ENCODE measurements around the gene BMF. TPM values are rescaled to one million over a fixed set of nuclear protein-coding genes. Genes with fewer than 3 reads are reported as not detected.
"Not testable (repeated sequence)": the region's sequence is repeated elsewhere in the genome, so short reads cannot be mapped to it uniquely, and the experiment has no call there.

BMF gene
- total RNA-seq, 1 experiment from 2014 or later: 0.83 TPM

DNA sequence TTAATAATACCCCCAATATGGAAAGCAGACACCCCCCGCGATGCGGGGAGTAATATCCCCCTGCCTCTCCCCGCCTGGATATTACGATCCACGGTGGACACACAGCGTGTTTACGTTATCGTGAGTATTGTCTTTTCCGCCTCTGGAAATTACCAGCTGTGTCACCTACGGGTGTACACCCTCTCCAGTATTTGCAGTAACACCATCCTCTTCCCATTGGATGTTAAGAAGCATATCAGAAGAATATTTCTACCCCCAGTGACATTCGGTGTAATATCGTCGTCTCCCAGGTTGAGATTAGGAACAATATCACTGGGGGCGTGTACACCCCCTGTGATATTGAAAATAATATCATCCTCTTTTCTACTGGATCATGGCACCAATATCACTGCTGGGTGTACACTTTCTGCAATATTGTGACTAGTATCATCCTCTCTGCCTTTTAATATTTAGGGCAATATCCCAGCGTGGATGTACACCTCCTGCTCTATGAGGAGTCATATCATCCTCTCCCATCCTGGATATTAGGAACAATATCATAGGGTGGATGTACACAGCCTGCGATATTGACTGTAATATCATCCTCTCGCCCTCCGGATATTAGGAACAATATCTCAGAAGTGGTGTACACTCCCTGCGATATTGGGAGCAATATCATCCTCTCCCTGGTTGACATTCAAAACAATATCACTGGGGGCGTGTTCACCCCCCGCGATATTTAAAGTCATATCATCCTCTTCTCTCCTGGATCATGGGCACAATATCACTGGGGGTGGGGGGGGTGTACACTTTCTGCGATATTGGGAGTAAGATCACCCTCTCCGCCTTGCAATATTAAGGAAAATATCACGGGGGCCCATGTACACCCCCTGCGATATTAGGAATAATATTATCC is 20.3 kb upstream of the BMF start:
- no peak for DNase-seq (ENCODE audit: low spot score)

DNA sequence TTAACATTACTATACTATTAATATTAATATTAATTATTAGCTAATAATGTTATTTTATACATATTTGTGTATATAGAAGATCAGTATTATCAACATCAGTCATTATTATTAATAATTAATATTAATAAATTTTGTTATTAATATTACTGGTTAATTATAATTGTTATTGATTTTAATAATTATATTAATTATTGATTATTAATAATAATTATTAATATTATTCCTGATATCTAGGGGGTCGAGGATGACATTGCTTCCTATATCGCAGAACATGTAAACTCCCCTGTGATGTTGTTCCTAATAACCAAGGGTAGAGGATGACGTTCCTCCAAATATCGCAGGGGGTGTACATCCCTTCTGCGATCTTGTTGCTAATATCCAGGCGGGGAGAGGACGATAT is 17.3 kb upstream of the BMF start:
- DNase-seq (ENCODE audit: low spot score): no peak

GRCh38 chr15:40124807-40125285 is 16.2 kb upstream of the BMF start:
- not testable (repeated sequence) for DNase-seq (ENCODE audit: low spot score)

DNA sequence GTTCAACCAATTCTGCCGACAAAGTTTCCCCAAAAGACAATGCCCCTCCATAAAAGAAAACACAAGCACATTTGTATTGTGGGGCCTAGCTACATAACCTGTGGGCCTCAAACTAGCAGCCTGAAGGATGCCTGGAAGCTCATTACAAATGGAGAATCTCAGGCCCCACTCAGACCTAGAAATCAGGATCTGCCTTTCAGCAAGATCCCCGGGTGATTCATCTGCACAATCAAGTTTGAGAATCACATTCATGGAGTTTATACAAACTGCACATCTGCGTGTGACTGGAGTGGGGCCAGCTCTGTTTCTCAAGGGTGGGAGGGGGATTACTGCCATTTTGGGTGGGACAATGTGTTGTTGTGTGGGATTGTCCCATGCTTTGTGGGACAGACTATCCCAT is 15.7 kb upstream of the BMF start:
- DNase-seq (ENCODE audit: low spot score): not testable (repeated sequence)

- not testable (repeated sequence) for DNase-seq (ENCODE audit: low spot score)
These were observed 15.2 kb upstream of the BMF start for GRCh38 chr15:40123863-40124262.

DNA sequence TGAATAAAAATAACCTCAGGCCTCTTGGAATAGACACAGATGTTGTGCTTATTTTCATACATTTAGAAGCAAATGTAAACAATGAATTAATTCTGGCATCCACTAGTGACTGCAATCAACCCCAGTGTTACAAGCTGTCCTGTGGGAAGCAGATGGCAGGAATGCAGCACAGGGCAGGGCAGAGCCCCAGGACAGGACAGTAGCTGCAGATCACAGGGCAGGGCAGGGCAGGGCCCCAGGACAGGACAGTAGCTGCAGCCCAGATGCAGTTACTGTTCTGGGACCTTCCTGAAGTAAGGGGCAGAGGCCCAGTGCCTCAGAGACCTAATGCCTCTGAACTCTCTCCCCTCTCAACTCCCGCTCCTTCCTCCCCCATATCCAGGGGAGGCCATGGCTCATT is 14.3 kb upstream of the BMF start:
- DNase-seq (ENCODE audit: low spot score): not testable (repeated sequence)

DNA sequence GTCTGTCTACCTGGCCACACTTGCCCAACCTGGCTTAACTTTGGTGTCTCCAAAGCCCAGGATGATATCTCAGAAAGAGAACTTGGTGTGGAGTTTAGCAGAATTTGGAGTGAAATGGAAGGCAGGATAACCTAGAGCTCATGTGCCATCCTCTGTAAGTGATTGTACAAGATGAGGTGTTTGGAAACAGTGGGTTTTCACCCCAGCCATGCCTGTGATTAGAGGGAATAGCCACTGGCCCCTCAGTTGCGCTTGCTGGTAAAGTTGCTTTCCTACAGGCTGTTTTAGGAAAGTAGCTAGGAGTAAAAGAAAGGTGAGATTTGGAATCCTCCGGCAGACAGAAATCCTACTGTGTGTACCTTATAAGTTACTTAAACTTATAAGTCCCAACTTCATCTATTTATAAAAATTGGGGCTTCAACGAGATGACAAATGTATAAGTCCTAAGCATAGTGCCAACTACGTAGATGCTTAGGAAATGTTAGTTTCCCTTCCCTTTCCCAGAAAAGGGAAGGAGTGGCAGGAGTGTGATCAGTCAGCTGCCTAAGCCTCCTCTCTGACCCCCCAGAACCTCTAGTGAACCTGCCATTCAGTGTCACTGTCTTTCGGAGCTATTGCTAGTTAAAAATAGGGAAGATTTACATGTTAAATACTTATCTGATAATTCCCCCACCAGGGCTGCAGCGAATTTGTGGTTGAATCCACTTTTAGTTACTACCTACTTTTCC is 13.4 kb upstream of the BMF start:
- DNase-seq (ENCODE audit: low spot score): no peak

GRCh38 chr15:40118473-40118872 is 9.8 kb upstream of the BMF start:
- DNase-seq (ENCODE audit: low spot score): peak; percentile 66

DNA sequence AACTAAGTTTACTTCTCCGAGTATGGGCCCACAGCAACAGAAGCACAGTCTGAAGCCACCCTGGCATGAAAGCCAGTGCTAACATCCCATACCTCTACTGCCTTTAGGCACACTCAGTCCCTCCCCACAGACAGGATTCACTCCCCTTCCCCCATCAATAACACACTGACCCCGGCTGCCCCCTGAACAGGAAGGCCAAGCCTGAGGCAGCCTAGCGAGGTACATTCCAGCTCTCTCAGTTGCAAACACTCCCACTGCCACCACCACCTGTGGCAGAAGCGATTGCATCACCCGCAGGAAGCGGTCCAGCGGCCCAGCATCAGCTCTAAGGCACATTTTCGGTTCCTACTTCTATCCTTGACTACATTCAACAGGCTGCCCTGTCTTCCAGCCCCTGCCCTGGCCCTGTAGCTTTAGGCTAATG is 7.0 kb upstream of the BMF start:
- no peak for DNase-seq (ENCODE audit: low spot score)

DNA sequence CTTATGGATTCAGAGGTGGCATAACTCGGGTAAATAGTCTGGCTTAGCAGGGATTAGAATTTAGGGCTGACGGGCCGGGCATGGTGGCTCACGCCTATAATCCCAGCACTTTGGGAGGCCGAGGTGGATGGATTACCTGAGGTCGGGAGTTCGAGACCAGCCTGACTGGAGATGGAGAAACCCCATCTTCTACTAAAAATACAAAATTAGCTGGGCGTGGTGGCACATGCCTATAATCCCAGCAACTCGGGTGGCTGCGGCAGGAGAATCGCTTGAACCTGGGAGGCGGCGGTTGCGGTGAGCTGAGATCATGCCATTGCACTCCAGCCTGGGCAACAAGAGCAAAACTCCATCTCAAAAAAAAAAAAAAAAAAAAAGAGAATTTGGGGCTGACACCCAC is 6.4 kb upstream of the BMF start:
- DNase-seq (ENCODE audit: low spot score): not testable (repeated sequence)

DNA sequence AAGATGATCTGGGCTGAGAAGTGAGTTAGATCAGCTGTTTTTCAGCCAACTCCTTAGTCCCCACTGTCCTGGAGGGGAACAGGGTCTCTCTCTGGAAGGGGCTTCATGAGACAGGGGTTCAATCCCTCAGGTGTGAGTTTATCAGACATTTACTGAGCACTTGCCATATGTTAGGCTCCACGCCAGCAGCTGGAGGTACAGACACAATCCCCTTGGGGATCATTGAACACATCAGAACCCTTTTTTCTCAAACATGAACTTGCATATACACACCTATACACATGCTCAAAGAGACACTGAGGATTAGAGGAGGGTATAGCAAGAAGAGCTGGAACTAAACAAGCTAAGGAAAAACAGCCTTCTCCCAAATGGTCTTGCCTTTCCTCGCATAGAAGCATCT is 5.5 kb upstream of the BMF start:
- no peak for DNase-seq (ENCODE audit: low spot score)

GRCh38 chr15:40112789-40113188 is 4.1 kb upstream of the BMF start:
- DNase-seq (ENCODE audit: low spot score): no peak

GRCh38 chr15:40111888-40112287 is 3.2 kb upstream of the BMF start:
- no peak for DNase-seq (ENCODE audit: low spot score)

DNA sequence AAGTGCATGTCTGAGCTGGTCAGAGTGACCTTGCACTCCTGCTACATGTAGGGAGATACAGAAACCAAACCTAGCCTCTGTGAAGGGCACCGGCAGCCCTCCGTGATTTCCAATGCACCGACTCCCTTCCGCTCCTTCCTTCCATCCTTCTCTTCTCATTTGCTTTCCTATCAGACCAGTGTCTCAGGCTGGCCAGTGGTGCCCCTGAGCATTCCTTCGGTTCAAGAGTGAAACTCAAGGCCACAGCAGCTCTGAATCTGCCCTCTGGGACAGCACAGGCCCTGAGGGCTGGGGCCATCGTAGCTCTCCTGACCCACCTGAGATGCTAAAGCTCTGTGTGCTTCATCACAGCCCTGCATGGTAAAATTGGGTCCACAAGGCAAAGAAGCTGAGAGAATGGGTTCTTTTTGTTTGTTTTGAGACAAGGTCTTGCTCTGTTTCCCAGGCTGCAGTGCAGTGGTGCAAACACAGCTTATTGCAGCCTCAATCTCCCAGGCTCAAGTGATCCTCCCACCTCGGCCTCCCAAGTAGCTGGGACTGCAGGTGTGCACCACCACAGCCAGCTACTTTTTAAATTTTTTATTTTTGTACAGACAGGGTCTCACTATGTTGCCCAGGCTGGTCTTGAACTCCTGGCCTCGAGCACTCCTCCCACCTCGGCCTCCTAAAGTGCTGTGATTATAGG is 2.3 kb upstream of the BMF start:
- no peak for DNase-seq (ENCODE audit: low spot score)

- DNase-seq (ENCODE audit: low spot score): peak; percentile 29
These were observed 421 bp downstream of the BMF start for GRCh38 chr15:40108061-40108854.

DNA sequence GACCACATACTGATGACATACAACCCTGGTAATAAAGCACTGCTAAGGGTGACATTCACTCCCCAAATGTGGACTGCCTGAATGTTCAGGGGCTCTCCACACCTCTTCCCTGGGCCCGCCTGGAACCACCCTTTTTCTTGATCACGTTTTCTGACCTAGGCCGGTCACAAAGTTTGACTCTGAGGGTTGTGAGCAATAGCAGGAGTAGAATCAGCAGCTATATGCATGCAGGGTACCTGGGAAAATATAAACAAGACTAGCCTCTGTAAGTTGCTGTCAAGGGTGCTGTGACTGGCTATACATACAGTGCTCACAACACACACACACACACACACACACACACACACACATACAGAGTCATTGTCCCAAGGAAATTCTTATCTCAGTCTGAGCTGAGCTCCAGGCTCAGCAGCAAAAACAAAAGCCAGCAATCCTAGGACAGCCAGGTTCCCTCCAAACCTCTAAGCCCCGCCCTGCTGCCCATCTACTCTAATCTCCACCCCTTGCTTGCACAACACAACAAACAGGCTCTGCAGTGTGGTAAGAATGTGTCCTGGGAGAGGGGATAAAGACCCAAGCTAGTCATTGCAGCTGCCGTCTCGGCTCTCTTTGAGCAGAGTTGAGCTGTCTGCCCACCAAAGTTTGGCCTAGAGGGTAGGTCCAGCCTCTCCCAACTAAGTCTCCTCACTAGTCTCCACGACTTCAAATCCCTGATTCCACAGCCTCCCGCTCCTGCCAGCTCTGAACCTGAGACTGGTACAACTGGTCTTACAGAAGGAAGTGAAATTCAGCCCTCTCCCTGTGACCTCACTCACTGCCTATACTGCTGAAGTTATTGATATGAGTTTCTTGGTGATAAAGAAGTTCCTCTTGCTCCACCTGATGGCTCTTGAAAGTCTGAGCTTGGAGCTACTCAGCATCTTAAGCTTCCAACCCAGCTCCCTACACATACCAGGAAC is 2.2 kb downstream of the BMF start:
- DNase-seq (ENCODE audit: low spot score): no peak

DNA sequence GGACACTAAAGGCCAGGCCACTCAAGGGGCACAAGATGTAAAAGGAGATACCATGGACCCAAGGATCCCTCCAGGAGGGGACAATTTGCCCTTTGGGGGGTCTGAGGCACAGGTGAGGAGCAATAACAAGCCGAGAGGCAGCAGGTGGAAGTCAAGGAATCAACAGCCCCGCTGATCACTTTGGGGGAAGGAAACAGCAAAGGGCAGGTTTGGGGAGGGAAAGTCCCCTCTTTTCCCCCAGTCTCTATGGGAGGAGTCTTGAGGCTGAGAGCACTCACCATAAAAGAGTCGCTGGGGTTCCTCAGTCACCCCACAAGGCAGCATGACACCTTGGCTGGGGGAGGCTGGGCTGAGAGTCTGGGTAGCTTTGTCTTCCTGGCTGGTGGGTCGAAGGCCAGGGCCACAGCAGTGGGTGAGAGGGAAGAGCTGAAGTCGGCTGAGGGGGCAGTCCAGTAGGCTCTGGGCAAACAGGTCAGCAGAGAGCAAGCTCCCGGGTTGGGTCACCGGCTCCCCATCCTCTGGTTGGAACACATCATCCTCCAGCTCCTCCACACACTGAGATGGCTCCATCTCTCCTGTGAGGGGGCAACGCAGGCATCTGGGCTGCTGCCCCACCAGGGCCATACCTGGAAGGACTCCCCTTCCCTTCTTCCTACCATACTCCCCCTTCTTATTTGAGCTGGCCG is 3.0 kb downstream of the BMF start:
- DNase-seq (ENCODE audit: low spot score): no peak

DNA sequence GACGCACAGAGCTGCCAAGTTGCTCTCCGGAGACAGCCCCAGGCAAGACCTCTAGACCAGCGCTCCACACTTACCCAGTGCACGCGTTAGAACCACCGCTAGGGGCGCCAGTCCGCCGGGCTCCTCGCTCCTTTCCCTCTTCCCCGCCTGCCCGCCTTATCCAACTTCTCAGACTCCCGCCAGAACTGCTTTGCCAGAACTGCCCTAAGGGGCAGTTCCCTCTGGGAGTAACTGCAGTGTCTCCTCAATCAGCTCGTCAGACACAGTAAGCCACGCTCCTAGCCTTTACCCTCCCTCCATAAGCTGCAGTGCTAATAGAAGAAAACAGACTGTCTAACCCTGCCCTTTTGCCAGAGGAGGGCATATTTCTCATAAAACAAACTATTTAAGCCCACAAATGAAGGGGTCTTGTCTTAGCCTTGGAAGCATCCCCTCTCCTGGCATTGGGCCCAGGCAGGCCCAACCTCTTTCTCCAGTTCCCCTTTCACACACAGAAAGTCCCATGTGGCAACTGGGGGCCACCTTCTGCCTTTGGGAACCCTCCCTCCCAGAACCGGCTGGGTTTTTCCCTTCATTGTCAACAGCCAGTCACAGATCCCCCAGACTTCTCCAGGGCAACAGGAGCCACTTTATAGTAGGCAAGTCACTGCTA is 3.7 kb downstream of the BMF start:
- peak; percentile 84 for DNase-seq (ENCODE audit: low spot score)

- DNase-seq (ENCODE audit: low spot score): no peak
These were observed 4.3 kb downstream of the BMF start for GRCh38 chr15:40104296-40104864.

Measured in A172 (cell line).